ENCODE results near the gene PGF. TPM values are rescaled to one million over a fixed set of nuclear protein-coding genes. Genes with fewer than 3 reads are reported as not detected.

The PGF gene
- total RNA-seq, 4 donors from 2014 or later = 3.5 to 10.5 (median 7.9) TPM

DNA sequence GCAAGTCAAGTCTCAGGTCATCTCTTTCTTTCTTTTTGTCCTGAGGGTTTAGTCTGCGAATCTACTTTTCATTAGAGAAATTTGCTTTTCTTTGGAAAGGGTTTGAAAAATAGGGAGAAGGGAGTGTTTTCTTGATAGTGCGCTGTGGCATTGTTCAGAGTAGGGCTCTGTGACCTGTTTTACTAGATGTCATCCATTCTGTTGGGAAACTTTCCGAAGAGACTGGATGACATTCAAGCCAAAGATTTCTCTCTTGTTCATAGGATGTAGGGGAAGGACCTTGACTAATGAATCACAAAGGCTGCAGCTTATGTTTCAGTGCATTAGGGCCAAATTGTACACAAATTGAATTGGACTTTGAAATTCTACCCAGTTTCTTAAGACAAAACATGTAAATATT is 59.0 kb downstream of the PGF start:
- H3K4me1 ChIP-seq = no peaks in the 10 kb centered on the region
- H3K9me3 ChIP-seq = no peaks in the 10 kb centered on the region
- H3K4me3 ChIP-seq = no peak overlapping the region
- DNase-seq (ENCODE audit: low spot score in 2 of 2) = no peak
- peaks cover 100% of the 10 kb centered on the region for H3K36me3 ChIP-seq
- no peak overlapping the region for H3K27ac ChIP-seq
- TF ChIP-seq EP300 (IDR thresholded peaks at IDR 0.05) = no peak
- TF ChIP-seq, protein P1, sequence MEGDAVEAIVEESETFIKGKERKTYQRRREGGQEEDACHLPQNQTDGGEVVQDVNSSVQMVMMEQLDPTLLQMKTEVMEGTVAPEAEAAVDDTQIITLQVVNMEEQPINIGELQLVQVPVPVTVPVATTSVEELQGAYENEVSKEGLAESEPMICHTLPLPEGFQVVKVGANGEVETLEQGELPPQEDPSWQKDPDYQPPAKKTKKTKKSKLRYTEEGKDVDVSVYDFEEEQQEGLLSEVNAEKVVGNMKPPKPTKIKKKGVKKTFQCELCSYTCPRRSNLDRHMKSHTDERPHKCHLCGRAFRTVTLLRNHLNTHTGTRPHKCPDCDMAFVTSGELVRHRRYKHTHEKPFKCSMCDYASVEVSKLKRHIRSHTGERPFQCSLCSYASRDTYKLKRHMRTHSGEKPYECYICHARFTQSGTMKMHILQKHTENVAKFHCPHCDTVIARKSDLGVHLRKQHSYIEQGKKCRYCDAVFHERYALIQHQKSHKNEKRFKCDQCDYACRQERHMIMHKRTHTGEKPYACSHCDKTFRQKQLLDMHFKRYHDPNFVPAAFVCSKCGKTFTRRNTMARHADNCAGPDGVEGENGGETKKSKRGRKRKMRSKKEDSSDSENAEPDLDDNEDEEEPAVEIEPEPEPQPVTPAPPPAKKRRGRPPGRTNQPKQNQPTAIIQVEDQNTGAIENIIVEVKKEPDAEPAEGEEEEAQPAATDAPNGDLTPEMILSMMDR (IDR thresholded peaks at IDR 0.05) = no peak
- WGBS = 93% methylated on average over 3 of the region's 3 CpGs
- no peaks in the 10 kb centered on the region for H3K27me3 ChIP-seq

DNA sequence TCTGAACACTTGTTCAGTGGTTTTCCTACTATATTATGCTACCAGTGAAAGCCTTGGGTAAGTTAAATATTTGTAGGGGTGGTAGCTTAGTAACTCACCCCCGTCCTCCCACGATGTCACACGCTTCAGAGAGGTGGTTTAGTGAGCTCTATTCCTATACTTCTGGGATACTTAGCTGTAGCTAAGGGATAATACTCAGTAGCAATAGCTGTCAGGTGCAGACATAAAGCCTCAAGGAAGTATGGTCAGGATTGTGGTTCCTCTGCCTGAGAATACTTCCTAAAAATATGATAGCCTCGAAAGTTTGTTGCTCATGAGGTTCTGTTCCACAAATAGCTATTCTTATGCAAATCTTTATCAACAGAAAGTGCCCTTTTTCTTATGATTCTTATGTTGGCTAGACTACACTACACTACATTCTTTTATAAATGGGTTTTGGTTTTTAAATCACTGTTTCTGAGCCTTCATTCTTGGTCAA is 61.7 kb downstream of the PGF start:
- Histone ChIP-seq H3K4me3 (no peak overlapping the region), H3K27ac (no peak overlapping the region), H3K9me3 (no peaks in the 10 kb centered on the region), H3K4me1 (peaks cover 4% of the 10 kb centered on the region), H3K27me3 (no peaks in the 10 kb centered on the region), H3K36me3 (peaks cover 95% of the 10 kb centered on the region)
- WGBS = 61% methylated on average over 4 of the region's 4 CpGs
- no peak for TF ChIP-seq EP300 (IDR thresholded peaks at IDR 0.05)
- TF ChIP-seq POLR2A (IDR thresholded peaks at IDR 0.05) = no peak
- TF ChIP-seq, protein P1 (IDR thresholded peaks at IDR 0.05) = no peak
- no peak for TF ChIP-seq POLR2AphosphoS5 (IDR thresholded peaks at IDR 0.05)
- no peak for DNase-seq (ENCODE audit: low spot score in 2 of 2)

DNA sequence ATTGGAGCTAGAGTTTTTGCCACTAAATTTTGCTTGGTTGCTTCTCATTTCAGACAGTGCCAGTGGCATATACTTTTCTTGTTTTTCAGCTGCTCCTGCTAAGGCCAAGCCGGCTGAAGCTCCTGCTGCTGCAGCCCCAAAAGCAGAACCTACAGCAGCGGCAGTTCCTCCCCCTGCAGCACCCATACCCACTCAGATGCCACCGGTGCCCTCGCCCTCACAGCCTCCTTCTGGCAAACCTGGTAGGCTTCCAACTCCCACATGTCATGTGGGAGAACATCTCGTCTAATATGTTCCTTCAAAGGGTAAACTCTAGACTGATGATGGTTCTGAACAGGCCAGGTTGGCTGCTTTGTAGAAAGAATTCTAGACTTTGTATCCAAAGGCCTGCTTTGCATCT is 62.7 kb downstream of the PGF start:
- no peak for DNase-seq (ENCODE audit: low spot score in 2 of 2)
- no peak for TF ChIP-seq POLR2AphosphoS5 (IDR thresholded peaks at IDR 0.05)
- Histone ChIP-seq H3K27ac (no peak overlapping the region), H3K4me3 (no peak overlapping the region), H3K9me3 (no peaks in the 10 kb centered on the region), H3K36me3 (peaks cover 89% of the 10 kb centered on the region), H3K27me3 (no peaks in the 10 kb centered on the region), H3K4me1 (peaks cover 13% of the 10 kb centered on the region)
- 85% methylated on average over 5 of the region's 5 CpGs for WGBS

DNA sequence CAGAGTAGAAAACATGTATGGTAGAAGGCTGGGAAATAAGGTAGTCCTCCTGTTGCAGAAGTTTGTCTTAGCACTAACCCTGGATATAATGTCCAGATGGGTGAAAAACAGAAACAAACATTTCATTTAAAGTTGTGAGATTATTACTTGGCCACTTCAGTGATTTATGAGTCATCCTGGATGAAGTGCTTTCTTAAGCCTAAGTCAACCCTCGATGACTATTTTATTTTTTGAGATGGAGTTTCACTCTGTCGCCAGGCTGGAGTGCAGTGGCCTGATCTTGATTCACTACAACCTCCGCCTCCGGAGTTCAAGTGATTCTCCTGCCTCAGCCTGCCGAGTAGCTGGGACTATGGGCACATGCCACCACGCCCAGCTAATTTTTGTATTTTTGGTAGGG is 63.5 kb downstream of the PGF start:
- Histone ChIP-seq H3K4me3 (no peak overlapping the region), H3K36me3 (peaks cover 80% of the 10 kb centered on the region), H3K27me3 (no peaks in the 10 kb centered on the region), H3K4me1 (peaks cover 17% of the 10 kb centered on the region), H3K9me3 (no peaks in the 10 kb centered on the region), H3K27ac (no peak overlapping the region)
- WGBS = 76% methylated on average over 6 of the region's 6 CpGs
- TF ChIP-seq, protein P1 (IDR thresholded peaks at IDR 0.05) = no peak
- TF ChIP-seq POLR2AphosphoS5 (IDR thresholded peaks at IDR 0.05) (no peak), EP300 (IDR thresholded peaks at IDR 0.05) (no peak), POLR2A (IDR thresholded peaks at IDR 0.05) (no peak)
- no peak for DNase-seq (ENCODE audit: low spot score in 2 of 2)

Other genes with a start within 250 kb of the PGF start
- gene AREL1, start 242.5 kb downstream of the PGF start, total RNA-seq = 10 to 100 TPM; 18.0 to 44.2 (median 30.1) TPM
- 10 to 100 TPM; 25.3 to 32.5 (median 27.3) TPM for gene FCF1, start 242.5 kb downstream of the PGF start, total RNA-seq
- 100 to 1,000 TPM in 1 of 4 donors, 10 to 100 TPM in 3; 42.9 to 118 (median 58.2) TPM for gene YLPM1, start 192.3 kb downstream of the PGF start, total RNA-seq
- gene PROX2, start 79.5 kb downstream of the PGF start, total RNA-seq = under 1 TPM in 3 of 4 donors, not detected in 1; 0.10 to 0.97 (median 0.11) TPM
- 100 to 1,000 TPM in 1 of 4 donors, 10 to 100 TPM in 3; 79.1 to 190 (median 97.2) TPM for gene DLST, start 73.7 kb downstream of the PGF start, total RNA-seq
- gene RPS6KL1, start 32.3 kb downstream of the PGF start, total RNA-seq = 1 to 10 TPM in 3 of 4 donors, under 1 TPM in 1; 0.86 to 7.5 (median 1.8) TPM
- 10 to 100 TPM; 28.9 to 46.2 (median 33.8) TPM for gene EIF2B2, start 47.3 kb upstream of the PGF start, total RNA-seq
- 10 to 100 TPM in 3 of 4 donors, 1 to 10 TPM in 1; 8.6 to 27.0 (median 14.1) TPM for gene MLH3, start 95.9 kb upstream of the PGF start, total RNA-seq
- 10 to 100 TPM; 19.2 to 40.6 (median 23.0) TPM for gene ACYP1, start 108.4 kb upstream of the PGF start, total RNA-seq
- gene ZC2HC1C, start 114.0 kb upstream of the PGF start, total RNA-seq = 1 to 10 TPM in 2 of 4 donors, under 1 TPM in 2; 0.32 to 5.9 (median 1.2) TPM
- 10 to 100 TPM; 22.2 to 58.3 (median 34.3) TPM for gene NEK9, start 171.5 kb upstream of the PGF start, total RNA-seq
- gene TMED10, start 221.0 kb upstream of the PGF start, total RNA-seq = 100 to 1,000 TPM; 123 to 235 (median 198) TPM